TTC549 (cell line): ENCODE data around the gene SEMA3G.

Experiments used
- FAIRE-seq: peaks from 2 replicates; lab custom pipeline; 2012; peaks lifted over from hg19 to GRCh38; lab: Jason Lieb, UNC

SEMA3G gene

GRCh38 chr3:52479037-52479876 is 34.4 kb upstream of the SEMA3G start:
- FAIRE-seq, result no peak

- no peak for FAIRE-seq
Measured at GRCh38 chr3:52477796-52478095, 32.8 kb upstream of the SEMA3G start.

- FAIRE-seq, result no peak
Measured at GRCh38 chr3:52477076-52477795, 32.3 kb upstream of the SEMA3G start.

DNA sequence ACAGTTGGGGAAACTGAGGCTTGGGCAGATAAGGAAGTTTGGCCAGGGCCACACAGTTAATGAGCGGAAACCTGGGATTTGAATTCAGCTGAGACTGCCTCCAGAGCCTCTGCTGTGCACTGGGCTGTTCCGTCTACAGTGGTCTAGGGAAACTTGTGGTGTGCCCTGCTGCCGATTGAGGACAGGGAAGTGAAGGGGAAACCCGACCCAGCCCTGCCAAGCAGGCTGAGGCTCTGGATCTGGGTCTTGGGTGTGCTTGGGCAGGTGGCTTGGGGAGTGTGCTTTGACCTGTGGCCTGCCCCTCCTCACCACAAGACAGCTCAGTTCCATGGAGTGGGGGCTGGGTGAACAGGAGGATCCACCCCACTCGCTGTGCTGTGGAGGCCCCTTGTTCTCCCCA is 28.1 kb upstream of the SEMA3G start:
- no peak for FAIRE-seq

GRCh38 chr3:52472239-52473000 is 27.5 kb upstream of the SEMA3G start:
- FAIRE-seq, result no peak

DNA sequence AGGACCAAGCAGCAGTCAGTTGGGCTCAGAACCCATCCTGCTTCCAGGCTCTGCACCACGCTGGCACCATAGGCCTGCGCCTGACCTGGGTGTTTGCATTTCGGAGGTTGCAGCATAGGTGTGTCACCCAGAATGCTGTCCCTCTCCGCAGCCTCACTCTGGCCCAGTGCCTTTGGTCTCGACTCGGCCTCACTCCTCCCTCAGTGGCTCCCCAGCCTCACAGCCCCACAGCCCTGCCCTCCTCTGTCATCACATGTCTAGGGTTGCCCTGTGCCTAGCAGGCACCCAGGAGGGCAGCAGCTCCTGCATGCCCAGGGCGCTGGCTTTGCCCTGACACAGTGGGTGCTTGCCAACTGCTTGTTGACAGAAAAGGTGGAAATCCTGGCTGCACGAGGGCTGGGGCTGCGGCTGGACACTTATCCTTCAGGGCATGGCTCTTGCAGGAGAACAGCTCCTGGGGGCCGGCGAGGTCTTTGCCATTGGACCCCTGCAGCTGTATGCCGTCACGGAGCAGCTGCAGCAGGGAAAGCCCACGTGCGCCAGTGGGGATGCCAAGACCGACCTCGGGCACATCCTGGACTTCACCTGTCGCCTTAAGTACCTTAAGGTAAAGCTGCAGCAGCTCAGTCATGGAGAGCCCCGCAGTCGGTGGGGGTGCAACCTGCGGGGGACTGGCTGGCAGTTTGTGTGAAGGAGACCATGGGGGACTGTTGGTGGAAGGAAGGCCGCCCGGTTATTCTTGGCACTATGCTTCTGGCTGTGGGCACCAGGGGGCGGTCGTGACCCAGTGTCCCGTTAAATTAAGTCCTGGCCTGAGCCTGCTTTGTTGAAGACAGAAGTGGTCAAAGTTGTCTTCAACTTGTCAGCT is 26.7 kb upstream of the SEMA3G start:
- FAIRE-seq, result no peak

DNA sequence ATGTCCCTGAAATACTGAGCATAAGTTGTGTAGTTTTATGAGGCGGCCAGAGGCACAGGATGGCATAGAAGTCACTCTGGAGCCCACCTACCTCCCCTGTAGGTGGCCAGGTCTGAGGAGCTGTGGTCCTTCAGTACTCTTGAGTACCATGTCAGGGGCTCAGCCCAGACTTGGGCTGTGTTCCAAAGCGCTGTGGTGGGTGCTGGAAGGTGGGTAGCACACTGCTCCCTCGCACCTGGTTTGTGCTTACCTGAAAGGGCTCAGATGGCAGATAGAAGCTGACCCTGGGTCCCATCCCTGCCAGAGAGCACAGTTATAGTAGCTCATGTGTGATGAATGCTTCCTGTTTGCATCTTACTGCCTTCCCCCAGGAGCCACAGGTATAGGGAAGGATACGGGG is 26.0 kb upstream of the SEMA3G start:
- no peak for FAIRE-seq

- no peak for FAIRE-seq
Measured at GRCh38 chr3:52469001-52469400, 24.1 kb upstream of the SEMA3G start.

DNA sequence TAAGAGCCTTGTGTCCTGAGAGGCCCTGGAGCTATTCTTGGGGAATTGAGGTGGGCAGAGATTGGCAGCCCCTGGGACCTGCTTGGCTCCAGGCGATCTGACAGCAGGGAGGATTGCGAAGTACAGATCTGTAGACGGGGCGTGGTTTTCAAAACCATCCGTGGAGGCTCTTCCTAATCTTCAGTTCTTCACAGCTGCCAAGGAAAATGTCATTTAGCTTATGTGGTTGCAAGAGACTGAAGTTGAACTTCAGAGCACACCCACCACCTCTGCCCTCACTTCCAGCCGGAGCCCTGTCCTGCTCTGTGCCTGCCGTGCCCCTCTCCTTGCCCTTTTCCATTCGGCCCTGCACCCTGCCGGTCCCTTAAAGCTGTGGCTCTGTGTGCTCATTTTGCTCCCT is 23.4 kb upstream of the SEMA3G start:
- FAIRE-seq, result no peak

GRCh38 chr3:52463416-52463815 is 18.5 kb upstream of the SEMA3G start:
- FAIRE-seq, result no peak

GRCh38 chr3:52461874-52462273 is 17.0 kb upstream of the SEMA3G start:
- FAIRE-seq, result no peak

DNA sequence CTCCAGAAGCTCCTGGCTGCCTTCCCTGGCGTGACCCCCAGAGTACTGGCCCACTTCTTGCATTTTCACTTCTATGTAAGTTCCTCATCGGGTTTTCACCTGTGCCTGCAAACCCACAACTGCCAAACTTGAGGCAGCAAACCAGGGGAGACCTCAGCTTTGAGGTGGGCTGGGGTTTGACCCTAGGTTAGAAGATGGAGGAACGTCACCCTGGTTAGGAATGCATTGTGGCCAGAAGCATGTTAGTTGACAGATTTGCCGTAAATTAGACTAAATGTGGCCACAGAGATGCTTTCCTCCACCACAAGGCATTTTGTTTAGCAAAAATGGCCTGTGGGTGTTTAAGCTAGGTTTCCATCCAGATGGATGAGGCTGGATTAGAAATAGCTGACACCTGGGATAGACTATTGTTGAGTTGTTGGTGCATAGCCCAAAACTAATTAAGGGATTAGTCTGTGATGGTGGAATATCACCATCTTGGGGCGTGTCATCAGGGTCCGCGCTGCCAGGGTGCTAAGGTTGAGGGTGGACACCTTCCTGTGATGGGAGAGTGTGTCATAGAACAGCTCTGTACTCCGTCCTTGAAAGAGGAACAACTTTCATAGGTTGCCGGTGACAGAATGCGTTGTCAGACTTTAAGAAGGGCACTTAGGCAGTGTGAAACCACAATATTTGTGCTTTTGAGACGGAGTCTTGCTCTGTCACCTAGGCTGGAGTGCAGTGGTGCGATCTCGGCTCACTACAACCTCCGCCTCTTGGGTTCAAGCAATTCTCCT is 14.1 kb upstream of the SEMA3G start:
- no peak for FAIRE-seq

DNA sequence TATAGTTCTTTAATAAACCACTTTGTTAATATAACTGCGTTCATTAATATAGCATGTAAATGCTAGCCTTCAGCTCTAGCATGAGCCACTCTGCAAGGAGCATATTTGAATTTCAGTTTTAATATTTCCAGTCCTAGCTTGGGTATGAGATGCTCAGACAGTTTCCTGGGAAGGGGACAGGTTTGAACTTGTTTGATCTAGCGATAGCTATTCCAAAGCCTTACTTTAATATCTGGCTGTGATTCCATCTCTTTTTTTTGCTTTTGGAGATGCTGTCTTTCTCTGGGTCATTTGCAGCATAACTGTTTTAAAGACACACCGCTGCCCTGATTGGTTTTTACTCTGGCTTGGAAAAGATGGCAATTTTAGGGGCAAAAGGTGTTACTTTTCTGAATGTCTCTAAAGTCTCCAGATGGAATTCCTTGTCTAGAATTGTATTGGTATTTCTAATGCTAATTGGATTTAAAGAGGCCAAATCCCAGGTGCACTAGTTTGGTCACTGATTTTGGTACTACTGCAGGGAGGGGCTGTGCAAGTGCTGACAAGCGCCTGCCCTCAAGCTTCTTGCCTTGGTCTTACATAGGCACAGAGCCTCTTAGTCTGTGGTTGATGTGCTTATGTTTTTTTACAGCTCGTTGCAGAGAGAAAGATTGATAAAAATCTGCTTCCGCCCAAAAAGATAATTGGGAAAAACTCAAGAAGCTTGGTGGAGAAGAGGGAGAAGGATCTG is 13.3 kb upstream of the SEMA3G start:
- no peak for FAIRE-seq

DNA sequence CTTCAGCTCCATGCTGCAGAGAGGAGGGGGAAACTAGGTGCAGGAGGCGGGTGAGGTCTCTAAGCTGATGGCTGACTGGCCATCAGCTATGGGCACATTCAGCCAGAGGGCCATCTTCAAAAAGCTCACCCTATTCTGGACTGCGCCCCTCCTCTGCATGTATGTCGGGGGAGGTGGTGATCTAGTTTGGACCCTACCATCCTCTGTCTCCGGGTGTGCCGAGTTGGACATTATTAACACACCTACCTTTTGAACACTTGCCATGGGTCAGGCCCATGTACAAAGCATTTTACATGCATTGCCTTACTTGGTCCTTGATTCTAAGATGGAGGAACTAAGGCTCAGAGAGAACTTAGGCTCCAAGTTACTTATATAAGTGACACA is 11.9 kb upstream of the SEMA3G start:
- FAIRE-seq, result no peak

DNA sequence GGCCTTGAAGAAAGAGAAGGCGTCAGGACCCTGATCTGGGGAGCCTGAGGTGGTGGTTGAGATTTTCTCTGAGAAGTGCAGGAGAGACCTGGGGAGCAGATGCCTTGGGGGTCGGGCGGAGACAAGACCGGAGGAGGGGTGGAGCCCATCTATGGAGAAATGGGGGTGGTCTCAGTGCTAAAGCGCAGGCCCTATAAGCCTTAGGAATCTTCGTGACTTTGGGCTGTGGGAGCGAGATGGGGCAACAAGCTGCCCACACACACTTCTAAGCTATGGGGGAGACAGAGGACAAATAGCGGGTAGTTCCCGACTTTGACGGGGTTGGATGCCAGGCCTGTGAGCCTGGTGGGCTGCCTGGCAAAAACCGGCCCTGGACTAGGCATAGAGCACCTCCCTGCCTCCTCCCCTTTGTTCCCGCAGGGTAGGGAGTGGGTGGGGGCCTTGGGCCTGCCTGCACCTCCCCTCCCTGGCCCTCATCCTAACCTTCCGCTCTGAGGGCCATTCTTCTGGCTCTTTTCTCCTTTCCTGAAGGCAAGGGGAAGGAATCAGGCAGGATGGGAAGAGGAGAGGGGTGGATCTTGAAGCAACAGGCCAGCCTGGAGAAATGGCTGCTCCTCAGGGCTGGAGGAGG is 11.4 kb upstream of the SEMA3G start:
- no peak for FAIRE-seq

DNA sequence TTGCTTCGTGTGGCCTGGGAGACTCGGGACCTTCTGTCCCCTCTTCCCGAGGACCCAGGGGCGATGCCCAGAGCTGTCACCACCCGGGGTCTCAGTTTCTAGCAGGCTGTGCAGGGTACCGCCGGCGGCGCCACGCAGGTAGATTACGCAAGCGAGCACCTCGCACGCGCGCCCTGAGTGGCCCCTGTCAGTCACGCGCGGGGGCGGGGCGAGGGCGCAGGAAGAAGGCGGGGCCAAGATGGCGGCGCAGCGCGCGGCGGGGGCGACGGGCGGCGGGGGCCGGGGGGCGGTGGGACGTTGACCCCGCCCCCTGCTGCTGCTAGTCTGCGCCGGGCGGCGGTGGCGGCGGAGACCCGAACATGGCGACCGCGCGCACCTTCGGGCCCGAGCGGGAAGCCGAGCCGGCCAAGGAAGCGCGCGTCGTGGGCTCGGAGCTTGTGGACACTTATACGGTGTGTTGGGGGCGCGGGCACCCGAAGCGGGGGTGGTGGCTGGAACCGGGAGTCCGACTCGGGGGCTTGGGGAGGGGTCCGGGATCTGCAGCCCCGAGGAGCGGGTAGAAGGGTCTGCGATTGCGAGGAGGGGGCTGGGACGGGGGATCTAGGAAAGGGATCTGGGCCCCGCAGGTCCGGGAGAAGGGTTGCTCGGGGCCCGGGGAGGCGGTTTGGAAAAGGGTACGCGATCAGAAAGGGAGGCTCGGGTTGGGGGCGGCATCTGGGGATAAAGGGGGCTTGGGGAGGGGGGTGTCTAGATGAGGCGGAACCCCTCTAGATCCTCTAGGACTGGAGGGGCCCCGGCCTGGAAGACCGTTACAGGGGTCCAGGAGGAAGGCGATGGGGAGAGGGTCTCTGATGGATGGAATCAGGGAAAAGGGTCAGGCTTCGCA is 10.6 kb upstream of the SEMA3G start, which contains the start of gene NISCH:
NISCH (plus strand) TSS at position 322 of the 886 bp plus-strand sequence; CDS start at position 360, 38 bp downstream.
- no peak for FAIRE-seq

DNA sequence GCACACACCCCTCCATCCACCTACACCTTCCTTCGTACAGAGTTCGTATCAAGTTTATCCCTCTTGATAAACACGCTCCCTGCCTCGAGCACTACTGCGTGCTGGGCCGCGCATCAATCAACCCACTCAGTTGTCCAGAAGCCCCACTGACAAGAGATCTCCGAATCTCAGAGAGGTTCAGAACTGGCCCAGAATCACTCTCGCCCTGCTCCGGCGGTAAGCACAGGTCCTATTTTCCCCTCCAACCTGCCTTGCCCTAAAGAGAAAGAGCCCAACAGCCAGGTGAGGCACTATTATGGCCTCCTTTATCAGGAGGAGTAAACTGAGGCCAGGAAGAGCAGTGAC is 10.0 kb upstream of the SEMA3G start:
- no peak for FAIRE-seq

- FAIRE-seq, result no peak
Measured at GRCh38 chr3:52454250-52454937, 9.5 kb upstream of the SEMA3G start.
